K562 (cell line): ENCODE results near the gene AIF1. TPM values are rescaled to one million over a fixed set of nuclear protein-coding genes. Genes with fewer than 3 reads are reported as not detected.

Source experiments
- ATAC-seq: fragments of 200-7000 bp; cut with Tn5 transposase; 3 replicates; pipeline ENCODE4 v1.9.1; 2020; ENCODE audit warnings: moderate library complexity
- BruUV-seq: library from RNA; stranded (reverse); fragments of 400-500 nt; replicated peaks from 2 replicates; lab custom pipeline; 2021; lab: Mats Ljungman, UMichigan
- CTCF ChIA-PET: fragments of 300-600 bp; formaldehyde crosslinking; extraction: SDS; loops from one replicate; lab custom pipeline; 2021; ENCODE audit warnings: low intra/inter-chr PET ratio; lab: Yijun Ruan, JAX
- POLR2A ChIA-PET: fragments of 300-600, 350-650 bp; sonication (Branson Sonifier 250); formaldehyde crosslinking; extraction: SDS; loops from one replicate; lab custom pipeline; 2021; ENCODE audit warnings: antibody characterized with exemption, inconsistent platforms; lab: Yijun Ruan, JAX
- DNase-seq, 4 experiments: peaks; one replicate each; pipeline versions ENCODE4 v3.0.0 to v3.0.0-alpha.2; 2011 to 2018; ENCODE audit warnings: low spot score in 3 of 4, mixed read lengths in 3 of 4; ENCODE audit errors: extremely low read depth in 1 of 4
- FAIRE-seq: peaks from 2 replicates; lab custom pipeline; 2011; peaks lifted over from hg19 to GRCh38; lab: Jason Lieb, UNC
- H2AFZ ChIP-seq: 2 replicates; pipeline ENCODE4 v1.6.0; 2011; ENCODE audit warnings: low read depth, low read length, control low read depth, inconsistent platforms
- H3K27ac ChIP-seq: fragments of 200-600 bp; 3 replicates; pipeline ENCODE4 v1.8.0; 2011; ENCODE audit warnings: low read depth, mild to moderate bottlenecking, control low read depth, inconsistent platforms, low read length, moderate library complexity, mixed read lengths; ENCODE audit errors: extremely low read depth
- H3K27me3 ChIP-seq, 2 experiments: fragments of 300-600 bp in 1 of 2; 2 replicates in 1 of 2; 3 replicates in 1 of 2; pipeline versions ENCODE4 v1.6.0 to v1.8.0; 2011; ENCODE audit warnings: inconsistent platforms in 2 of 2, low read length in 2 of 2, mild to moderate bottlenecking in 1 of 2, mixed read lengths in 1 of 2, moderate library complexity in 1 of 2; ENCODE audit not compliant: control insufficient read depth in 2 of 2, insufficient read depth in 2 of 2
- H3K36me3 ChIP-seq: fragments of 300-600 bp; 3 replicates; pipeline ENCODE4 v1.8.0; 2011; ENCODE audit warnings: mild to moderate bottlenecking, low read length, inconsistent platforms; ENCODE audit not compliant: control insufficient read depth, insufficient read depth
- H3K4me1 ChIP-seq, 2 experiments: fragments of 200-600 bp in 1 of 2; replicated peaks in 1 of 2; 2 replicates in 1 of 2; 3 replicates in 1 of 2; pipeline versions ENCODE4 v1.5.1 to v1.8.0; 2011; ENCODE audit warnings: inconsistent platforms in 2 of 2, low read length in 2 of 2, mild to moderate bottlenecking in 1 of 2, mixed read lengths in 1 of 2, moderate library complexity in 1 of 2; ENCODE audit not compliant: control insufficient read depth in 2 of 2, insufficient read depth in 2 of 2
- H3K4me2 ChIP-seq: 2 replicates; pipeline ENCODE4 v1.6.1; 2011; ENCODE audit warnings: low read length, control low read depth, inconsistent platforms, mixed read lengths; ENCODE audit not compliant: insufficient read depth
- H3K4me3 ChIP-seq: fragments of 200-600 bp; sonication (generic), shearing (Covaris generic); 2 replicates; pipeline ENCODE4 v1.5.1; 2016; ENCODE audit warnings: control low read depth, inconsistent platforms
- H3K79me2 ChIP-seq: fragments of 200-600 bp; 3 replicates; pipeline ENCODE4 v1.8.0; 2011; ENCODE audit warnings: low read length, inconsistent platforms; ENCODE audit not compliant: control insufficient read depth, insufficient read depth
- H3K9ac ChIP-seq, 2 experiments: 2 replicates each; pipeline versions ENCODE4 v1.6.0 to v1.6.1; 2011; ENCODE audit warnings: low read depth in 2 of 2, low read length in 2 of 2, control low read depth in 1 of 2, inconsistent platforms in 1 of 2, mild to moderate bottlenecking in 1 of 2, mixed read lengths in 1 of 2; ENCODE audit not compliant: insufficient read depth in 1 of 2
- H3K9me1 ChIP-seq: one replicate; pipeline ENCODE4 v1.6.0; 2011; ENCODE audit warnings: inconsistent platforms, mild to moderate bottlenecking, low read length, moderate library complexity; ENCODE audit not compliant: control insufficient read depth, insufficient read depth
- H3K9me3 ChIP-seq: replicated peaks from 2 replicates; pipeline ENCODE4 v1.5.1; 2011; ENCODE audit warnings: low read depth, low read length, inconsistent platforms; ENCODE audit not compliant: control insufficient read depth, insufficient read depth
- H4K20me1 ChIP-seq: replicated peaks from 2 replicates; pipeline ENCODE4 v1.6.1; 2011; ENCODE audit warnings: low read length, inconsistent platforms, mixed read lengths; ENCODE audit not compliant: control insufficient read depth, insufficient read depth
- CSDE1 ChIP-seq, 2 experiments: fragments of 450-650 bp; IDR thresholded peaks; 2 replicates each; pipeline ENCODE4 v1.6.1; 2016; ENCODE audit warnings: mild to moderate bottlenecking in 1 of 2
- HDGF ChIP-seq: fragments of 450-650 bp; IDR thresholded peaks from 2 replicates; pipeline ENCODE4 v1.6.1; 2016
- LEF1 ChIP-seq: fragments of 450-650 bp; IDR thresholded peaks from 2 replicates; pipeline ENCODE4 v1.6.1; 2016; ENCODE audit warnings: mild to moderate bottlenecking
- MCM7 ChIP-seq, 2 experiments: fragments of 450-650 bp; IDR thresholded peaks; 2 replicates each; pipeline ENCODE4 v1.6.1; 2016 to 2018
- RHOXF2B ChIP-seq: fragments of 250-450 bp; sonication (Bioruptor Pico); conservative IDR thresholded peaks from 2 replicates; pipeline ENCODE4 v1.5.1; 2021
- SUPT5H ChIP-seq: fragments of 450-650 bp; IDR thresholded peaks from 2 replicates; pipeline ENCODE4 v1.6.1; 2016
- ZNF124 ChIP-seq: sonication (generic); formaldehyde crosslinking; IDR thresholded peaks from 2 replicates; pipeline ENCODE4 v1.8.1; 2022; ENCODE audit warnings: missing genetic modification reagents
- WGBS: fragments of 100-300 bp; shearing (Covaris generic); methylation state at CpG from one replicate; pipeline ENCODE4 v1.1.6; 2016; ENCODE audit warnings: low coverage, mixed read lengths; ENCODE audit not compliant: insufficient coverage; ENCODE audit errors: missing lambda C conversion rate; 5-methylcytosine and 5-hydroxymethylcytosine counted together
- in situ Hi-C: fragments of 300-500 bp; cut with MboI; formaldehyde crosslinking; loops from 4 replicates; pipeline ENCODE4 v1.15.0; 2018; ENCODE audit warnings: inconsistent platforms, mixed read lengths
- intact Hi-C: fragments of 100-400 bp; cut with micrococcal nuclease; formaldehyde crosslinking; loops from 2 replicates; pipeline ENCODE4 v1.14.2; 2022
- polyA plus RNA-seq, 8 experiments: library from polyadenylated mRNA; depleted of rRNA in 4 of 8; stranded (reverse) in 5 of 8; unstranded in 3 of 8; fragments of >200 nt; fragmentation: Nextera tagmentation in 2 of 8; fragmentation: Illumina TruSeq in 1 of 8; extraction: Ambion mirVana in 2 of 8; extraction: Trizol in 1 of 8; gene quantifications; 2 replicates each; pipeline versions ENCODE4 v1.2.1 to v1.2.3, GENCODE V29; 2011 to 2014; ENCODE audit warnings: inconsistent platforms in 1 of 8, missing spikeins in 1 of 8
- total RNA-seq, 7 experiments: library from RNA; depleted of rRNA in 6 of 7; stranded (reverse); fragments of >200 nt in 6 of 7; fragmentation: Illumina TruSeq in 2 of 7; extraction: Trizol in 2 of 7; gene quantifications; 2 replicates each; pipeline versions ENCODE4 v1.2.1 to v1.2.3, GENCODE V29; 2011 to 2021; ENCODE audit warnings: low replicate concordance in 1 of 7
- TF ChIP-seq, protein P1 (sequence below), 3 experiments: IDR thresholded peaks in 2 of 3; conservative IDR thresholded peaks in 1 of 3; 2 replicates each; pipeline ENCODE4 v1.5.1; 2011 to 2012; ENCODE audit warnings: low read length in 3 of 3, mild to moderate bottlenecking in 3 of 3, control low read depth in 2 of 3, improper control_type of control experiment in 1 of 3, inconsistent platforms in 1 of 3, low read depth in 1 of 3, mixed read lengths in 1 of 3, moderate library complexity in 1 of 3; ENCODE audit not compliant: insufficient read depth in 2 of 3
- TF ChIP-seq, protein P2 (sequence below): sonication (generic); formaldehyde crosslinking; IDR thresholded peaks from 2 replicates; pipeline ENCODE4 v1.8.0; 2022; ENCODE audit warnings: missing genetic modification reagents, mild to moderate bottlenecking, borderline replicate concordance
- TF ChIP-seq, protein P3 (sequence below): sonication (generic); formaldehyde crosslinking; IDR thresholded peaks from 2 replicates; pipeline ENCODE4 v1.8.1; 2023; ENCODE audit warnings: mild to moderate bottlenecking, missing genetic modification reagents

The AIF1 gene
- total and polyA plus RNA-seq, 9 of the 15 experiments (the other 6 are each of a cell fraction or from before 2014, with no cell fraction given) = 9.4 to 33.4 (median 19.4) TPM

DNA sequence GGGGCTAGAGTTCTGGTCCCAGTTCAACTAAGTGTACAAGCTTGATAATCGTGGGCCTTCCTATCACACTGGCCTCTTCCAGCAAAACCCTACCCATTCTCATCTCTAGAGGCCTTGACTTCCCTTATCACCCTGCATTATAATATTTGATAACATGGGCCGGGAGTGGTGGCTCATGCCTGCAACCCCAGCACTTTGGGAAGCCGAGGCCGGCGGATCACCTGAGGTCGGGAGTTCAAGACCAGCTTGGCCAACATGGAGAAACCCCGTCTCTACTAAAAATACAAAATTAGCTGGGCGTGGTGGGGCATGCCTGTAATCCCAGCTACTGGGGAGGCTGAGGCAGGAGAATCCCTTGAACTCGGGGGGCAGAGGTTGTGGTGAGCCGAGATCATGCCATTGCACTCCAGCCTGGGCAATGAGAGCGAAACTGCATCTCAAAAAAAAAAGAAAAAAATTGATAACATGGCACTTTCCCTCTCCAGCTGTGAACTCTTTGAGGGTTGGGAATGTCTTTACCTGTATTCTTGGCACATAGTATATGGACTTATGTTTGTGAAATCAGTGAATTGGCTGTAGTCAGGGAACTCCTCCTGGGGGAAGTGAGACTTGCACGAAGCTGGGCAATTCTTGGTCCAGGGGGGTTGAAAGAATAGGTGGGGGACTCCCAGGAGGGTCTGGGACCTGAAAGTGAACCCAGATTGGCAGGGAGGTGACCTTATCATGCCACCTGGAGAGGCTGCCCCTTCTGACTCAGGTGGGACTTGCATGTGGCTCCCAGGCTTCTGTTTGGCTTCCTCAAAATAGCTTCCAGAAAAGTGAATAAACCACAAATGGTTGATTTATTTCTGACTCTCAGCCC lies 46.5 kb downstream of the AIF1 start:
- DNase-seq (no peak), ATAC-seq (no peak), FAIRE-seq (no peak)
- intact Hi-C loops (loop anchor here (10.0 kb wide), 1 partner anchor 513 kb away; the partner anchor contains the start of genes AGPAT1 and RNF5), in situ Hi-C loops (loop anchor here (5.0 kb wide), 2 partner anchors 114 to 201 kb away; partner anchors contain the start of genes ATP6V1G2, NEU1 and NFKBIL1)
- peaks cover 86% of the 10 kb centered on the region for H3K79me2 ChIP-seq
- H3K27me3 ChIP-seq = no peaks in the 10 kb centered on the region
- 46% methylated on average over 12 of the region's 12 CpGs for WGBS
- H3K4me3 ChIP-seq = peak overlapping the region; percentile 52
- peaks cover 52% of the 10 kb centered on the region for H3K36me3 ChIP-seq
- peak overlapping the region; percentile 98 for H3K4me2 ChIP-seq
- ChIA-PET CTCF (interaction anchor here (0.9 kb wide), 1 partner anchor 28 kb away, joined by 3 read pairs; no protein-coding TSS in a partner anchor), POLR2A (interaction anchor here (0.6 to 9.8 kb wide), 41 partner anchors 8 to 1311 kb away, joined by 3 to 267 read pairs (median 5); partner anchors contain the start of genes ABHD16A, APOM, BAG6 and CLIC1)
- no TSS peak for BruUV-seq
- peaks cover 8% of the 10 kb centered on the region; the same call in 1 of the 2 replicates for H4K20me1 ChIP-seq
- H2AFZ ChIP-seq = peak overlapping the region; percentile 14
- peaks cover 47 to 65% of the 10 kb centered on the region in 2 experiments for H3K4me1 ChIP-seq
- no peaks in the 10 kb centered on the region for H3K9me1 ChIP-seq
- H3K27ac ChIP-seq = peak overlapping the region; percentile 80
- peak overlapping the region; percentile 80 to 93 for H3K9ac ChIP-seq
- no peaks in the 10 kb centered on the region for H3K9me3 ChIP-seq
- TF ChIP-seq CSDE1 (IDR thresholded peaks at IDR 0.05) (0 out of 4 replicates have a peak, but pooled peaks of 1 of the 2 experiments have one; percentile 25), MCM7 (IDR thresholded peaks at IDR 0.05) (0 out of 4 replicates have a peak, but pooled peaks of 1 of the 2 experiments have one; percentile 10), RHOXF2B (CRISPR knock-in tag) (0 out of 2 replicates have a peak, but pooled peaks have one; percentile 9), SUPT5H (peak; percentile 4; the same call in 1 of the 2 replicates), HDGF (peak; percentile 22; the same call in 1 of the 2 replicates), LEF1 (0 out of 2 replicates have a peak, but pooled peaks have one; percentile 24), ZNF124 (CRISPR knock-in tag) (no peak)
- TF ChIP-seq, protein P1, sequence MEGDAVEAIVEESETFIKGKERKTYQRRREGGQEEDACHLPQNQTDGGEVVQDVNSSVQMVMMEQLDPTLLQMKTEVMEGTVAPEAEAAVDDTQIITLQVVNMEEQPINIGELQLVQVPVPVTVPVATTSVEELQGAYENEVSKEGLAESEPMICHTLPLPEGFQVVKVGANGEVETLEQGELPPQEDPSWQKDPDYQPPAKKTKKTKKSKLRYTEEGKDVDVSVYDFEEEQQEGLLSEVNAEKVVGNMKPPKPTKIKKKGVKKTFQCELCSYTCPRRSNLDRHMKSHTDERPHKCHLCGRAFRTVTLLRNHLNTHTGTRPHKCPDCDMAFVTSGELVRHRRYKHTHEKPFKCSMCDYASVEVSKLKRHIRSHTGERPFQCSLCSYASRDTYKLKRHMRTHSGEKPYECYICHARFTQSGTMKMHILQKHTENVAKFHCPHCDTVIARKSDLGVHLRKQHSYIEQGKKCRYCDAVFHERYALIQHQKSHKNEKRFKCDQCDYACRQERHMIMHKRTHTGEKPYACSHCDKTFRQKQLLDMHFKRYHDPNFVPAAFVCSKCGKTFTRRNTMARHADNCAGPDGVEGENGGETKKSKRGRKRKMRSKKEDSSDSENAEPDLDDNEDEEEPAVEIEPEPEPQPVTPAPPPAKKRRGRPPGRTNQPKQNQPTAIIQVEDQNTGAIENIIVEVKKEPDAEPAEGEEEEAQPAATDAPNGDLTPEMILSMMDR (IDR thresholded peaks at IDR 0.05 in 2 of 3, conservative IDR thresholded peaks at IDR 0.05 in 1 of 3; ENCODE audit: insufficient read depth in 2 of 3, low read depth in 1 of 3, low read length in 3 of 3) = peak in 1 of 3 experiments; percentile 8; a peak in 1 of 6 replicates
- TF ChIP-seq, protein P2, sequence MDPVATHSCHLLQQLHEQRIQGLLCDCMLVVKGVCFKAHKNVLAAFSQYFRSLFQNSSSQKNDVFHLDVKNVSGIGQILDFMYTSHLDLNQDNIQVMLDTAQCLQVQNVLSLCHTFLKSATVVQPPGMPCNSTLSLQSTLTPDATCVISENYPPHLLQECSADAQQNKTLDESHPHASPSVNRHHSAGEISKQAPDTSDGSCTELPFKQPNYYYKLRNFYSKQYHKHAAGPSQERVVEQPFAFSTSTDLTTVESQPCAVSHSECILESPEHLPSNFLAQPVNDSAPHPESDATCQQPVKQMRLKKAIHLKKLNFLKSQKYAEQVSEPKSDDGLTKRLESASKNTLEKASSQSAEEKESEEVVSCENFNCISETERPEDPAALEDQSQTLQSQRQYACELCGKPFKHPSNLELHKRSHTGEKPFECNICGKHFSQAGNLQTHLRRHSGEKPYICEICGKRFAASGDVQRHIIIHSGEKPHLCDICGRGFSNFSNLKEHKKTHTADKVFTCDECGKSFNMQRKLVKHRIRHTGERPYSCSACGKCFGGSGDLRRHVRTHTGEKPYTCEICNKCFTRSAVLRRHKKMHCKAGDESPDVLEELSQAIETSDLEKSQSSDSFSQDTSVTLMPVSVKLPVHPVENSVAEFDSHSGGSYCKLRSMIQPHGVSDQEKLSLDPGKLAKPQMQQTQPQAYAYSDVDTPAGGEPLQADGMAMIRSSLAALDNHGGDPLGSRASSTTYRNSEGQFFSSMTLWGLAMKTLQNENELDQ = peak; percentile 11; the same call in 1 of the 2 replicates
- TF ChIP-seq, protein P3, sequence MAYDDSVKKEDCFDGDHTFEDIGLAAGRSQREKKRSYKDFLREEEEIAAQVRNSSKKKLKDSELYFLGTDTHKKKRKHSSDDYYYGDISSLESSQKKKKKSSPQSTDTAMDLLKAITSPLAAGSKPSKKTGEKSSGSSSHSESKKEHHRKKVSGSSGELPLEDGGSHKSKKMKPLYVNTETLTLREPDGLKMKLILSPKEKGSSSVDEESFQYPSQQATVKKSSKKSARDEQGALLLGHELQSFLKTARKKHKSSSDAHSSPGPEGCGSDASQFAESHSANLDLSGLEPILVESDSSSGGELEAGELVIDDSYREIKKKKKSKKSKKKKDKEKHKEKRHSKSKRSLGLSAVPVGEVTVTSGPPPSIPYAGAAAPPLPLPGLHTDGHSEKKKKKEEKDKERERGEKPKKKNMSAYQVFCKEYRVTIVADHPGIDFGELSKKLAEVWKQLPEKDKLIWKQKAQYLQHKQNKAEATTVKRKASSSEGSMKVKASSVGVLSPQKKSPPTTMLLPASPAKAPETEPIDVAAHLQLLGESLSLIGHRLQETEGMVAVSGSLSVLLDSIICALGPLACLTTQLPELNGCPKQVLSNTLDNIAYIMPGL = 0 out of 2 replicates have a peak, but pooled peaks have one; percentile 51
